Measurements from ENCODE around the gene ADAMTS17.

DNA sequence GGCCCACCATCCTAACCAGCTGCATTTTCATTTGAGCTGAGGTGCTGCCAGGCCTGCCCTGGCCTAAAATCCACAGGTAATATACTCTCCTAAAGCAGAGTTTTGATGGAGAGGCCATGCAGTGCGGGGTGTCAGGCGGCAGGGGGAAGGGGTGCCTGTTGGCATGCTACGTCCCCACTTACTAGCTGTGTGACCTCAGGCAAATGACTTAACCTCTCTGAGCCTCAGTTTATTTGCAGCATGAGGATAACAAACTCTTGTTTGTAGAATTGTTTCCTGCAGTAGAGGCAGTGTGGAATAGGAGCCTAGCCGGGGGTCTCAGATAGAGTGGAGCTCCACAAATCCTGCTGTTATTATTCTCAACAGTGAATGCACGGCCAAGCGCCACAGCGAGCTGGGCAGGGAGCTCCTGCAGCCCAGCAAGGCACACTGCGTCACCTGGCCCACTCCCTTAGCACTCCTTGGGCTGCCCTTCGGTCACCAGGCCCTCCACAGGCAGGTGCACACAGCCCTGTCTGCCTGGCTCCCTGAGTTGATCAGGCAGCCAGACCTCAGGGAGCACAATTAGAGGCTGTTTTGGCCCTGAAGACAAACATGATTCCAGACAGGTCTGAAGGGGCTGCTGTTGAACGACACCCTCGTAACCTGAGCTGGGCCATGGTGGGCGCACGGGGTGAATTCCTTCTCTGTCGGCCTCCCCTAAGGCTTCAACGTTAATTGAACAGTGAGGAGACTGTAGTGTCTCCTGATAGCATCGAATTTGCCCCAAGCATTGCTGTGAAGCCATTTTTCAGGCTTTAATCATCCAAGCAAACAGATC is 359.7 kb downstream of the ADAMTS17 start:
- TF ChIP-seq CTCF (IDR thresholded peaks at IDR 0.05) = no peak
- no peak for TF ChIP-seq POLR2A (IDR thresholded peaks at IDR 0.05)

Measured in right lobe of liver (tissue), 4 donors.